Measurements from ENCODE around the gene APOL3. TPM values are rescaled to one million over a fixed set of nuclear protein-coding genes. Genes with fewer than 3 reads are reported as not detected.
"Not testable (repeated sequence)": the region's sequence is repeated elsewhere in the genome, so short reads cannot be mapped to it uniquely, and the experiment has no call there.

The APOL3 gene
- total RNA-seq, 1 experiment from 2014 or later = 0.18 TPM

DNA sequence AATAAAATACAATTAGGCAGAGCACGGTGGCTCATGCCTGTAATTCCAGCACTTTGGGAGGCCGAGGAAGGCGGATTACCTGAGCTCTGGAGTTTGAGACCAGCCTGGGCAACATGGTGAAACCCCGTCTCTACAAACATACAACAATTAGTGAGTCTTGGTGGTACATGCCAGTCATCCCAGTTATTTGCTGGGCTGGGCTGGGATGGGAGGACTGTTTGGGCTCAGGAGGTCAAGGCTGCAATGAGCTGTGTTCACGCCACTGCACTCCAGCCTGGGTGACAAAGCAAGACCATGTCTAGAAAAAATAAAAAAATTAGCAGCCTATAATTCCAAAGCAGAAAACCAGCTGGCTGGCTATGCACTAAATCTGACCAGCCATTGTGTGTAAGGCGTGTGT, 35.1 kb downstream of the APOL3 start:
- in situ Hi-C loops (cut with HindIII; ENCODE audit: low pct_unique_long_range_greater_than_20kb, low sequenced_read_pairs) = no loop called here
- DNase-seq (ENCODE audit: low read depth, low spot score) = no peak

DNA sequence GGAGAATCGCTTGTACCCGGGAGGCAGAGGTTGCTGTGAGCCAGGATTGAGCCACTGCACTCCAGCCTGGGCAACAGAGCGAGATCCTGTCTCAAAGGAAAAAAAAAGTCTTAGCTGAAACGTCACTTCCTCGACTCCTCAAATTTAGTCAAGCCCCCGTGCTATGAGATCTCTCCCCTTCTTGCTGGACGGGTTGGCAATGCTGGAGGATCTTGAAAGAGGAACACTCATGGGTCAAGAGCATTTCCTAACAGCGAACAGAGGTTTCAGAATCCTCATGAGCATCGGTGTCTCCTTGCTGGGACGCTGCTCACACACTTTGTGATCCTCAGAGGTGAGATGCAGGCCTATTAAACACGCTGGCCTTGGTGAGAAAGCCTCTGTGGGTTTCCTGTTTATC, 35.9 kb downstream of the APOL3 start:
- in situ Hi-C loops (cut with HindIII; ENCODE audit: low pct_unique_long_range_greater_than_20kb, low sequenced_read_pairs) = no loop called here
- no peak for DNase-seq (ENCODE audit: low read depth, low spot score)

DNA sequence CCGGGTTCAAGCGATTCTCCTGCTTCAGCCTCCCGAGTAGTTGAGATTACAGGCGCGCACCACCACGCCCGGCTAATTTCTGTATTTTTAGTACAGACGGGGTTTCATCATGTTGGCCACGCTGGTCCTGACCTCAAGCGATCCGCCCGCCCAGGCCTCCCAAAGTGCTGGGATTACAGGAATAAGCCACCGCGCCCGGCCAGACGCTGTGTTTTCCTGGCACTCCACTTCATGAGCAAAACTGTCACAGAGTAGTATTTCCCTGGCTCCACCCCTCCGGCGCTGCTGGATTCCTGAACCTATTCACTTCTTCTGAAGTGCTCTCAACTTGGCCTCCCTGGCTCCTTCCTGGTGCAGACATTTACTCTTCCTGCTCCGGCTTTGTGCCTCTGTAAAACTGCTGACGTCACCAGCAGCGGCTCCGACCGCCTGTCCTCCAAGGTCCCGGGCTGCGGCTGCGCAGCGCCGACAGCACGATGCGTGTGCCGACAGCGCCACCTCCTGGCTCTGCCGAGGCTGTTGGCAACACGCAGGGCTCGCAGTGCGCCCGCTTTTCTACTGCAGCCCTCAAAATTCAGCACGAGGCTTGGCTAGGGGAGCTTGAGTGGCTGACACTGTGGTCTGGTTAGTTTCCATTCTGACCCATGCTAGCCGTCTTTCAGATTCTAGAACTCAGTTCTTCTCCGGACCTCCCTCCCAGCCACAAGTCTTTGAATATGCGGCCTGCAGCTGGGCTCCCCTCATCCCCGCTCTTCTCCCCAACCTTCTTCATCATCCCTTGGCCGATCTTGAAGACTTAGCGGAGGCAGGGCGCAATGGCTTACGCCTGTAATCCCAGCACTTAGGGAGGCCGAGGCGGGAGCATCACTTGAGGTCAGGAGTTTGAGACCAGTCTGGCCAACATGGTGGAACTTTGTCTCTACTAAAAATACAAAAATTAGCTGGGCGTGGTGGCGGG, 36.6 kb downstream of the APOL3 start:
- peak; percentile 94 for DNase-seq (ENCODE audit: low read depth, low spot score)
- in situ Hi-C loops (cut with HindIII; ENCODE audit: low pct_unique_long_range_greater_than_20kb, low sequenced_read_pairs) = no loop called here

DNA sequence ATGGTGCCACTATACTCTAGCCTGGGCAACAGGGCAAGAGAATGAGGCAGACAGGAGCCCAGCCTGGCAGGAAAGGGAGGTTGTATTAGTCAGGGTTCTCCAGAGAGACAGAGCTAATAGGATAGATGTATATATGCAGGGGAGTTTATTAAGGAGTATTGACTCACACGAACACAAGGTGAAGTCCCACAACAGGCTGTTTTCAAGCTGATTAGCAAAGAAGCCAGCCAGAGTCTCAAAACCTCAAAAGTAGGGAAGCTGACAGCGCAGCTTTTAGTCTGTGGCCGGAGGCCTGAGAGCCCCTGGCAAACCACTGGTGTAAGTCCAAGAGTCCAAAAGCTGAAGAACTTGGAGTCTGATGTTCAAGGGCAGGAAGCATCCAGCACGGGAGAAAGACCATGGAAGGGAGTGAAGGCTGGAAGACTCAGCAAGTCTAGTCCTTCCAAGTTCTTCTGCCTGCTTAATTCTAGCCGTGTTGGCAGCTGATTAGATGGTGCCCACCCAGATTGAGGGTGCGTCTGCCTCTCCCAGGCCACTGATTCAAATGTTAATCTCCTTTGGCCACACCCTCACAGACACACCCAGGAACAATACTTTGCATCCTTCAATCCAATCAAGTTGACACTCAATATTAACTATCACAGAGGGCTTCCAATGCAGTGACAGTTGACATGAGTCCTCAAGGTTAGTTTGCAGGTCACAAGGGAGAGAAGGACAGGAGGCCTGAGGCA, 39.8 kb downstream of the APOL3 start:
- DNase-seq (ENCODE audit: low read depth, low spot score); in situ Hi-C loops (cut with HindIII; ENCODE audit: low pct_unique_long_range_greater_than_20kb, low sequenced_read_pairs): not testable (repeated sequence)

DNA sequence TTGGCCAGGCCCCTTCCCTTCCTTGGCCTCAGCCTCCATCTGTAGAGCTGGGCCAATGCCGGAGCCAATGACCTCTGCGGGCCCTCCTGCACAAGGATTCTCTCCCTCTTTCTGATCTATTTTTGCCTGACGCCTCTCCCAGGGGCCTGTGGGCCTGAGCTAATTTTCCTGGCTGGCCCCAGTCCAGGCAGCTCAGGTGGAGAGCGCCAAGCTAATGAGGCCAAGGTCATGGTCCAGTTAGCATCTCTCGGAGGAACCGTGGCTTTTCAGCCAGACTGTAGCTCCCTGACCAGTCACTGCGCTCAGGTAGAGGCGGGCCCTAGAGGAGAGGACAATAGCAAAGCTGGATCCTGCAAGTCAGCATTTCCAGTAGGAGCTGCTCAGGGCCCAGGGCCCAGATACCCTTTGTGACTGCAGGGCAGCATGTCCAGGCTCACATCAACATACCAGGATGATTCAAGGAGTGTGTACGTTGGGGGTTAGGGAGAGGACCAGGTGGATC, 43.5 kb downstream of the APOL3 start:
- DNase-seq (ENCODE audit: low read depth, low spot score) = no peak
- in situ Hi-C loops (cut with HindIII; ENCODE audit: low pct_unique_long_range_greater_than_20kb, low sequenced_read_pairs) = no loop called here

DNA sequence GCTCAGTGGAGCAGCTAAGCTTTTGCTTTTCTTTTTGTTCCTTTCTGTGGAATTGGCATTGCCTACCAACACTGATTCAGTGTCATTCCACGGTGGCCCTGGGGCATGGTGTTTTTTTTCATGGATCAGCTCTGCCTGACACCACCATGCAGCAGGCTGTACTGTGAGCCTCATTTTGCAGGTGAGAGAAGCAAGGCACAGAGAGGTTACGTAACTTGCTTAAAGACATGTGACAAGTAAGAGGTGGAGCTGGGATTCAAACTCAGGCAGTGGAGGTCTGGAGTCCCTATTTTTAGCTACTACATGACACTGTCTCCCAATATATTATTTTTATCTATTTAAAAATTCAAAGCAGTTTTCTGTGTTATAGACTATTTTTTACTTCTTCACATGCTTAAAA, 44.4 kb downstream of the APOL3 start:
- no peak for DNase-seq (ENCODE audit: low read depth, low spot score)
- in situ Hi-C loops (cut with HindIII; ENCODE audit: low pct_unique_long_range_greater_than_20kb, low sequenced_read_pairs) = no loop called here

DNA sequence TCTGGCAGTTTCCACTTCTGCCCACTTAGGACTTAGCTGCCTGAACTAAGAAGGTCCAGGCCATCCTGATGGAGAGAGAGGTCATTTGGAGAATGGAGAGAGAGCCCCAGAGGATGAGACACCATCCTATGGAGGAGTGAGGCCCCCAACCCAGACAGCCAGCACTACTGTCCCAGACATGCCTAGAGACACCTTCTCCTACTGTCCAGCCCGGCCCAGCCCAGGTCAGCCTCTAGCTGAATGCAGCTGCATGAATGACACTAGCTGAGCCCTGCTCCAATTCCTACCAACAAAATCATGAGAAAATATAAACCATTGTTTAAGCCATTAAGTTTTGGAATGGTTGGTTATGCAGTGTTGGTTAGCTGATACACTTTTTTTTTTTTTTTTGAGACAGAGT, 47.4 kb downstream of the APOL3 start:
- in situ Hi-C loops (cut with HindIII; ENCODE audit: low pct_unique_long_range_greater_than_20kb, low sequenced_read_pairs) = no loop called here
- DNase-seq (ENCODE audit: low read depth, low spot score) = no peak

DNA sequence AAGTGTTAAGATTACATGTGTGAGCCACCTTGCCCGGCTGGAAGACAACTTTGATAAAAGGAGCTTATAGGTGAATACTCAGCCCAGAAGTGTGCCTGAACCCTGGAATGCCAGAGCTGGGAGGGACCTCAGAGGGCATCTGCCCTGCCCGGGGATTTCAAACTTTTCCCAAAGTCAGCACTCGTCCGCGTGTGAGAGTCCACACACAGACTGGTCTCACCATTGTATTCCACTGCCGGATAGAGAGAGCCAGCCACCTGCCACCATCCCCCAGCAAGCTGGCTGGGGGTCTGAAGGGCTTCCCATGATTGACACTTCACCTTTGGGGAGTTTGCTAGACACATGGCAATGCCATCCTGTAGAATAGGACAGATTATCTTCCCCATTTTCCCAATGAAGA, 49.2 kb downstream of the APOL3 start:
- in situ Hi-C loops (cut with HindIII; ENCODE audit: low pct_unique_long_range_greater_than_20kb, low sequenced_read_pairs) = no loop called here
- no peak for DNase-seq (ENCODE audit: low read depth, low spot score)

DNA sequence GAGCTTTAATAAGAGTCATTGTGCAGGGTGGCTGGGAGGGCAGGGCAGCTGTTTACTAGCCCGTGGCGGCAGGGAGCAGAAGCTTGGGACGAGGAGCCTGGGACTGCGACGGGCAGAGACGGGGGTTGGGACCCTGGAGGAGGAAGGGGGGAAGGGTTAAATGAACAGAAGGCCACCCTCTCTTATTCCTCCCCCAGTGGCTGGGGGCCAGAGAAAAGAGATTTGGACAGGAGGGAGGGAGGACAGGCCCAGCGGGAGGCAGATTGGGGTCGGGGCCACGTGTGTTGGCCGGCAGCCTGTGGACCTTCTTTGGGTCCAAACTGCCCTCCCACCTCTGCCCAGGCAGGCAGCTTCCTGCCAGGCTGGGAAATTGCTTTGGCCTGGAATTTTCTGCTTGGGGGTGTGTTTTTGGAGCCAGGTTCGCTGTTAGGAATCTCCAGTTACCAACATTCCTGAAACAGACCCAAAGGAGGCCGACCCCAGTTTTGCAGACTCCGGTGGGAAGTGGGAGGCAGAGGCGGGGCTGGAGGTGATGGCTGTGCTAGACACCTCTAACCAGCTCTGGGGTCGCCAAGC, 50.2 kb downstream of the APOL3 start:
- in situ Hi-C loops (cut with HindIII; ENCODE audit: low pct_unique_long_range_greater_than_20kb, low sequenced_read_pairs) = no loop called here
- DNase-seq (ENCODE audit: low read depth, low spot score) = no peak

DNA sequence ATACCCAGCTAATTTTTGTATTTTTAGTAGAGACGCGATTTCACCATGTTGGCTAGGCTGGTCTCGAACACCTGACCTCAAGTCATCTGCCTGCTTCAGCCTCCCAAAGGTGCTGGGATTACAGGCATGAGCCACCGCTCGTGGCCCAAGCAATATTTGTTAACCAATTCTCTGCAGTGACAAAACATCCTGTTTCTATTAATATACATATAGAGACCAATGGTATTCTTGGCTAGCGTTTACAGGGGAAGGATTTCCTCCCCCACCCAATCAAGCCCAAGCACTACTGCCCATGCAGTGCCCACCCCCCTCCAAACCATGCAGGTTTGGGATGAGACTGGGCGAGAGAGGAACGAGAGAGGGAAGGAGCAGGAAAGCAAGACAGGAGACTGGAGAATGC, 53.1 kb downstream of the APOL3 start:
- in situ Hi-C loops (cut with HindIII; ENCODE audit: low pct_unique_long_range_greater_than_20kb, low sequenced_read_pairs) = no loop called here

DNA sequence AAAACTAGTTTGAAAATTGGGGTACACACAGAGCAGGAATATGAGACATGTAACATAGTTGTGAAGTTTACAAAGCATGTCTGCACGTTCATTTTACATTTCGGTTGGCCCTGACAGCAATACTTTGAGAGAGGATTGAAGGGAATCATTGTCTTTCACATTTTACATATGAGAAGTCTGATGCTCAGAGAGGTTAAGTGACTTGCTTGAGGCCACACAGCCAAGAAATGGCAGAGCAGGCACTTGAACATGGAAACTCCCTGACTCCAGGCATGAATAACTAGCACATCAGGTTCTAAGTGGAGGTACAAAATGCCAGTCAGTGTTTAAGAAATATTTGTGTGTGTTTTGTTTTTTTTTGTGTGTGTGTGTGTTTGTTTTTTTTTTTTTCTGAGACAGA, 53.6 kb downstream of the APOL3 start:
- DNase-seq (ENCODE audit: low read depth, low spot score) = no peak
- in situ Hi-C loops (cut with HindIII; ENCODE audit: low pct_unique_long_range_greater_than_20kb, low sequenced_read_pairs) = no loop called here

More for the DNA sequence above, 53.1 kb downstream of the APOL3 start:
- DNase-seq (ENCODE audit: low read depth, low spot score) = no peak

DNA sequence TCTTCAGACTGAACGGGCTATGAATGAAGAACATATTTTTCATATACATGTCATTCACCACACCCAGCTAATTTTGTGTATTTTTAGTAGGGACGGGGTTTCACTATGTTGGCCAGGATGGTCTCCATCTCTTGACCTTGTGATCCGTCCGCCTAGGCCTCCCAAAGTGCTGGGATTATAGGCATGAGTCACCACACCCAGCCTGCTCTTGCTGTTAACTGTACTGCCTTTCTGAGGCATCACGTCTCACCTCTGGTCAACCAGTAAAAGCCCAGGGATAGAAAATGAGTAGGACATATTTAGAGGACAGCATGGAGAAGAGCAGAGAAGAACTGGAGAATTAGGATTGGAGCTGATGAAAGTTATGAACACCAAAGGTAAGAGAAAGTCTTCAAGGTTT, 55.6 kb downstream of the APOL3 start:
- in situ Hi-C loops (cut with HindIII; ENCODE audit: low pct_unique_long_range_greater_than_20kb, low sequenced_read_pairs) = no loop called here
- no peak for DNase-seq (ENCODE audit: low read depth, low spot score)

DNA sequence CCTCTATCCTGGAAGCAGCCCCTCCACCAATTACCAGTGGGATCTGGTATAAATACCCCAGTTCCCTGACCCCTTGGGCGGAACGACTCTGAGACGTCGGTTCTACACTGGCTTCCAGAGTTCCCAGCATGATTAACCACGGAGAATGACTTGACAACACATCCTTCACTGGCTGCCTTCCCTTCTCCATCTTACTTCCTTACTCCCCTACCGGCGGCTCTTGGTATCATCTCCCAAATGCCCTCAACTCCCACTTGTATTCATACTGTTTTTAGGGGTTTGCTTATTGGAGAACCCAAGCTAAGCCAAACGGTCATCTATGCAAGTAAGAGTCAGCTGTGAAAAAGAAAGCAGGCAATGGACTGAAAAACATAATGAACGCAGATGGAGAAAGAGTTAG, 56.1 kb downstream of the APOL3 start:
- in situ Hi-C loops (cut with HindIII; ENCODE audit: low pct_unique_long_range_greater_than_20kb, low sequenced_read_pairs) = no loop called here
- peak; percentile 69 for DNase-seq (ENCODE audit: low read depth, low spot score)

DNA sequence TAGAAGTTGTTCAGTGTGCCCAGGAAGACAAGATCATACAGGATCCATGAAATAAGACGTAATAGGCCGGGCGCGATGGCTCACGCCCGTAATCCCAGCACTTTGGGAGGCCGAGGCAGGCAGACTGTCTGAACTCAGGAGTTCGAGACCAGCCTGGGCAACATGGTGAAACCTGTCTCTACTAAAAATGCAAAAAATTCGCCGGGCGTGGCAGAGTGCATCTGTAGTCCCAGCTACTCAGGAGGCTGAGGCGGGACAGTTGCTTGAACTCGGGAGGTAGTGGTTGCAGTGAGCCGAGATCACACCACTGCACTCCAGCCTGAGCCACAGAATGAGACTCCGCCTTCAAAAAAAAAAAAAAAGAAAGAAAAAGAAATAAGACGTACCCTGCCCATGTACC, 56.7 kb downstream of the APOL3 start:
- in situ Hi-C loops (cut with HindIII; ENCODE audit: low pct_unique_long_range_greater_than_20kb, low sequenced_read_pairs) = no loop called here
- no peak for DNase-seq (ENCODE audit: low read depth, low spot score)

DNA sequence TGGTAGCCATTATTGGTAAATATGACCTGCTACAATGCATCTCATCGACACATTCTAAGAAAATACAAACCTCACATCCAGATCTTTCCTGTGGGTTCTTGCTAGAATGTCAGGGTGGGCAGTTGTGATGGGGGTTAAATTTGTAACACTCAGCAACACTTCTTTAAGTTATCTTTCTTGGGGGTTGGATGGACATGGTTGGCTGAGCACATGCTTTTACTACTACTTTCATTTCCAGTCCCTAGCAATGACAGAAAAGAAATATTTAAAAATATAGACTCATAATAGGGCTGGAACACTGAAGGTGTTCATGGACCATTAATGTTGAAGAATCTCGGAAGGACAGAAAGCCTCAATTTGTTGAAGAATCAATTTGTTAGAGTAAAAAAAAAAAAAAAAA, 57.6 kb downstream of the APOL3 start:
- in situ Hi-C loops (cut with HindIII; ENCODE audit: low pct_unique_long_range_greater_than_20kb, low sequenced_read_pairs) = no loop called here
- no peak for DNase-seq (ENCODE audit: low read depth, low spot score)

DNA sequence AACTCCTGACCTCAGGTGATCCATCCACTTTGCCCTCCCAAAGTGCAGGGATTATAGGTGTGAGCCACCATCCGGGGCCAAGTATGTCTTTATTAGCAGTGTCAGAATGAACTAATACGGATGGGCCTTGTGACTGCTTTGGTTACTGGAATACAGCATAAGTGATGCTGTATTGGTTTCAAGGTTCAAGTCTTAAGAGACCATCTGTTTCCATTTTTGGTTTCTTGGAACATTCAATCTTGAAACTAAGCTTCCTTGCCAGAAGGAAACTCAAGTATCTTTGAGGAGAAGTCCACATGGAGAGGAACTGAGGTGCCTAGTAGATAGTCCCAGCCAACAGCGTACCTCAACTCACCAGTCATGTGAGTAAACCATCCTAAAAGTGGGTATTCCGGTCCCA, 58.8 kb downstream of the APOL3 start:
- in situ Hi-C loops (cut with HindIII; ENCODE audit: low pct_unique_long_range_greater_than_20kb, low sequenced_read_pairs) = no loop called here
- DNase-seq (ENCODE audit: low read depth, low spot score) = no peak

DNA sequence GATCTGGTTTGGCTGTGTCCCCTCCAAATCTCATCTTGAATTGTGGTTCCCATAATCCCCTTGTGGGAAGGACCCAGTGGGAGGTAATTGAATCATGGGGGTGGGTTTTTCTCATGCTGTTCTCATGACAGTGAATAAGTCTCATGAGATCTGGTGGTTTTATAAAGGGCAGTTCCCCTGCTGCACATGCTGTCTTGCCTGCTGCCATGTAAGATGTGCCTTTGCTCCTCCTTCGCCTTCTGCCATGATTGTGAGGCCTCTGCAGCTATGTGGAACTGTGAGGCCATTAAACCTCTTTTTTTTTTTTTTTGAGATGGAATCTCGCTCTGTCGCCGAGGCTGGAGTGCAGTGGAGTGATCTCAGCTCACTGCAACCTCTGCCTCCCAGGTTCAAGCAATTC, 59.6 kb downstream of the APOL3 start:
- in situ Hi-C loops (cut with HindIII; ENCODE audit: low pct_unique_long_range_greater_than_20kb, low sequenced_read_pairs); DNase-seq (ENCODE audit: low read depth, low spot score): not testable (repeated sequence)

DNA sequence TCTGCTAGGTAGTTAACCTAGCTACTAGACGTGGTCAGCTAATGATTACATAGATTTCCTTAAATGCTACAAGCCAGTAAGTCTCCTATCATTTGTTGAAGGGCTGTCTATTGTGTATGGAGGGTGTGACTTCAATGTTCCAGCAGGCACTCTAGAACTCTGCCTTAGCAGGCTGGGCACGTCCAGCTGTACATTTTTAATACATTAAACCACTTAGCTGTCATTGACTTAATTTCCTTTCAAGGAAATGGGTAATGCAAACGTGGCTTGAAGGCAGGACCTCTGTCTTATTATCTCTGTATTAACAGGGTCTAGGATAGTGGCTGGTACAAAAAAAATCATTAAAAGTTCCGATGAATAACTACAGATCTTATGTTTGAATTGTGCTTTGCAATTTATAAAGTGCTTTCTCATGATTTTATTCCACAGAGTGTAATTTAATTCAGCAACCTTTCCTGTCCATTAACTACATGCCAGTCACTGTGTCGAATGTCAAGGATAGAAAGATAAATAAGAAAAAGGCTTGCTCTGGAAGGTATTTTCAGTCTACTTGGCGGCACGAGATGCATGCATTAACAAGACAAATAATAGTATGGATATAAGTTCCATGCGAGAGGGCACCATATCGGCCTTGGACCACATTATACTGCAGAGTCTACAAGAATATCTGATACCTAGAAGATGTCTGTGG, 60.3 kb downstream of the APOL3 start:
- in situ Hi-C loops (cut with HindIII; ENCODE audit: low pct_unique_long_range_greater_than_20kb, low sequenced_read_pairs) = no loop called here
- DNase-seq (ENCODE audit: low read depth, low spot score) = no peak
